Natural killer cell (primary cell): Measurements from ENCODE around the gene ZMAT5. TPM values are rescaled to one million over a fixed set of nuclear protein-coding genes. Genes with fewer than 3 reads are reported as not detected.
A peak's percentile ranks its signal among the peaks of the same experiment; 100 is the strongest.

Experiments
- ATAC-seq, 3 donors: fragments of 150-1000 bp in 2 of 3; fragments of 200-7000 bp in 1 of 3; cut with Tn5 transposase; 1 replicate in 1 of 3; 2 replicates in 2 of 3; pipeline ENCODE4 v1.10.0; 2021; ENCODE audit warnings: mild to moderate bottlenecking in 2 of 3, moderate library complexity in 2 of 3
- DNase-seq, 2 donors: peaks; one replicate each; pipeline versions ENCODE4 v3.0.0 to v3.0.0-alpha.2; 2013 to 2021; ENCODE audit warnings: mixed read lengths in 1 of 2
- H3K27ac ChIP-seq: one replicate; pipeline ENCODE4 v1.5.1; 2013; ENCODE audit warnings: mild to moderate bottlenecking, low read length
- H3K27me3 ChIP-seq: one replicate; pipeline ENCODE4 v1.6.1; 2013; ENCODE audit warnings: low read length; ENCODE audit not compliant: control insufficient read depth, insufficient read depth
- H3K36me3 ChIP-seq: one replicate; pipeline ENCODE4 v1.6.1; 2013; ENCODE audit warnings: low read length; ENCODE audit not compliant: control insufficient read depth, insufficient read depth
- H3K4me1 ChIP-seq: one replicate; pipeline ENCODE4 v1.6.1; 2013; ENCODE audit warnings: low read length; ENCODE audit not compliant: control insufficient read depth, insufficient read depth
- H3K4me3 ChIP-seq: one replicate; pipeline ENCODE4 v1.5.1; 2013; ENCODE audit warnings: low read length
- H3K9me3 ChIP-seq: one replicate; pipeline ENCODE4 v1.6.1; 2013; ENCODE audit warnings: low read length; ENCODE audit not compliant: control insufficient read depth, insufficient read depth
- H3K27ac Mint-ChIP-seq, 2 donors: one replicate each; pipeline ENCODE4 v1.8.0; 2022; ENCODE audit warnings: mild to moderate bottlenecking in 2 of 2, mixed read lengths in 2 of 2, moderate library complexity in 1 of 2
- H3K27me3 Mint-ChIP-seq, 2 donors: one replicate each; pipeline ENCODE4 v1.8.0; 2022; ENCODE audit warnings: low read depth in 2 of 2, mixed read lengths in 2 of 2
- H3K36me3 Mint-ChIP-seq: one replicate; pipeline ENCODE4 v1.8.0; 2022; ENCODE audit warnings: mixed read lengths
- H3K4me1 Mint-ChIP-seq, 2 donors: one replicate each; pipeline ENCODE4 v1.8.0; 2022; ENCODE audit warnings: mixed read lengths in 2 of 2
- H3K4me3 Mint-ChIP-seq: one replicate; pipeline ENCODE4 v1.8.0; 2022; ENCODE audit warnings: mild to moderate bottlenecking, moderate library complexity, mixed read lengths
- H3K9me3 Mint-ChIP-seq, 2 donors: one replicate each; pipeline ENCODE4 v1.8.0; 2022; ENCODE audit warnings: mixed read lengths in 2 of 2
- CTCF ChIP-seq: fragments of 200-600 bp; IDR thresholded peaks from one replicate; pipeline ENCODE4 v1.8.0; 2022; ENCODE audit warnings: antibody characterized with exemption
- WGBS: methylation state at CpG from one replicate; pipeline ENCODE4 v1.1.7; 2013; ENCODE audit warnings: missing lambda C conversion rate; ENCODE audit not compliant: insufficient coverage; 5-methylcytosine and 5-hydroxymethylcytosine counted together
- intact Hi-C: fragments of 100-400 bp; cut with micrococcal nuclease; formaldehyde crosslinking; loops from one replicate; pipeline ENCODE4 v1.14.2; 2022
- total RNA-seq, 4 donors: library from RNA; stranded (reverse); fragments of 120-200 nt in 1 of 4; gene quantifications; one replicate each; pipeline versions ENCODE4 v1.2.3 to v1.2.4, GENCODE V29; 2013 to 2022

ZMAT5 gene
- total RNA-seq, 3 donors from 2014 or later (not counting 1 experiment from before 2014, with no cell fraction given), result 15.9 to 20.0 (median 16.0) TPM

GRCh38 chr22:29810216-29810615 is 43.4 kb upstream of the ZMAT5 start:
- ATAC-seq (no peak), DNase-seq (no peak)
- H3K27ac ChIP-seq, result no peak overlapping the region
- no peaks in the 10 kb centered on the region for H3K27me3 Mint-ChIP-seq
- peaks cover 75% of the 10 kb centered on the region for H3K36me3 ChIP-seq
- no peak overlapping the region for H3K4me3 Mint-ChIP-seq
- H3K4me1 ChIP-seq, result no peaks in the 10 kb centered on the region
- intact Hi-C loops, result no loop called here
- TF ChIP-seq CTCF, result no peak
- peaks cover 8 to 12% of the 10 kb centered on the region in 2 donors for H3K4me1 Mint-ChIP-seq
- peak overlapping the region in 1 of 2 donors; percentile 19 for H3K27ac Mint-ChIP-seq
- H3K36me3 Mint-ChIP-seq, result peaks cover 27% of the 10 kb centered on the region
- H3K4me3 ChIP-seq, result no peak overlapping the region
- 100% methylated on average over 1 of the region's 2 CpGs for WGBS
- no peaks in the 10 kb centered on the region for H3K27me3 ChIP-seq
- H3K9me3 Mint-ChIP-seq, result no peaks in the 10 kb centered on the region
- no peaks in the 10 kb centered on the region for H3K9me3 ChIP-seq

GRCh38 chr22:29806196-29806595 is 39.4 kb upstream of the ZMAT5 start:
- no peak overlapping the region for H3K27ac ChIP-seq
- Mint-ChIP-seq H3K4me3 (no peak overlapping the region), H3K27me3 (no peaks in the 10 kb centered on the region), H3K9me3 (no peaks in the 10 kb centered on the region), H3K27ac (peak overlapping the region in 1 of 2 donors; percentile 53), H3K36me3 (peaks cover 13% of the 10 kb centered on the region), H3K4me1 (peaks cover 8 to 12% of the 10 kb centered on the region in 2 donors)
- no peaks in the 10 kb centered on the region for H3K4me1 ChIP-seq
- H3K4me3 ChIP-seq, result no peak overlapping the region
- H3K27me3 ChIP-seq, result no peaks in the 10 kb centered on the region
- ATAC-seq (no peak), DNase-seq (no peak)
- no peak for TF ChIP-seq CTCF
- intact Hi-C loops, result no loop called here
- H3K9me3 ChIP-seq, result no peaks in the 10 kb centered on the region
- 95% methylated on average over 6 of the region's 6 CpGs for WGBS
- peaks cover 69% of the 10 kb centered on the region for H3K36me3 ChIP-seq

- H3K36me3 ChIP-seq, result peaks cover 74% of the 10 kb centered on the region
- no peak overlapping the region for H3K27ac ChIP-seq
- no peak for TF ChIP-seq CTCF
- no peaks in the 10 kb centered on the region for H3K27me3 Mint-ChIP-seq
- peaks cover 16% of the 10 kb centered on the region for H3K36me3 Mint-ChIP-seq
- no peak for DNase-seq
- H3K27ac Mint-ChIP-seq, result peak overlapping the region in 1 of 2 donors; percentile 53
- intact Hi-C loops, result no loop called here
- H3K4me1 ChIP-seq, result no peaks in the 10 kb centered on the region
- H3K4me1 Mint-ChIP-seq, result peaks cover 8 to 10% of the 10 kb centered on the region in 2 donors
- WGBS, result 100% methylated on average over 2 of the region's 2 CpGs
- no peaks in the 10 kb centered on the region for H3K9me3 ChIP-seq
- no peaks in the 10 kb centered on the region for H3K9me3 Mint-ChIP-seq
- no peak for ATAC-seq
- H3K27me3 ChIP-seq, result no peaks in the 10 kb centered on the region
- no peak overlapping the region for H3K4me3 ChIP-seq
- no peak overlapping the region for H3K4me3 Mint-ChIP-seq
Measured at GRCh38 chr22:29804985-29805384, 38.2 kb upstream of the ZMAT5 start.

- no peak overlapping the region for H3K27ac Mint-ChIP-seq
- Histone ChIP-seq H3K27ac (no peak overlapping the region), H3K4me3 (no peak overlapping the region), H3K36me3 (peaks cover 85% of the 10 kb centered on the region), H3K9me3 (no peaks in the 10 kb centered on the region), H3K4me1 (peaks cover 10% of the 10 kb centered on the region), H3K27me3 (no peaks in the 10 kb centered on the region)
- H3K4me3 Mint-ChIP-seq, result no peak overlapping the region
- no peak for ATAC-seq
- peaks cover 17% of the 10 kb centered on the region for H3K36me3 Mint-ChIP-seq
- 90% methylated on average over 1 of the region's 2 CpGs for WGBS
- no peak for DNase-seq
- peaks cover 7 to 8% of the 10 kb centered on the region in 2 donors for H3K4me1 Mint-ChIP-seq
- H3K27me3 Mint-ChIP-seq, result no peaks in the 10 kb centered on the region
- TF ChIP-seq CTCF, result no peak
- intact Hi-C loops, result no loop called here
- no peaks in the 10 kb centered on the region for H3K9me3 Mint-ChIP-seq
Measured at GRCh38 chr22:29803190-29803589, 36.4 kb upstream of the ZMAT5 start.
